Measurements from ENCODE around the gene PRKCH.

DNA sequence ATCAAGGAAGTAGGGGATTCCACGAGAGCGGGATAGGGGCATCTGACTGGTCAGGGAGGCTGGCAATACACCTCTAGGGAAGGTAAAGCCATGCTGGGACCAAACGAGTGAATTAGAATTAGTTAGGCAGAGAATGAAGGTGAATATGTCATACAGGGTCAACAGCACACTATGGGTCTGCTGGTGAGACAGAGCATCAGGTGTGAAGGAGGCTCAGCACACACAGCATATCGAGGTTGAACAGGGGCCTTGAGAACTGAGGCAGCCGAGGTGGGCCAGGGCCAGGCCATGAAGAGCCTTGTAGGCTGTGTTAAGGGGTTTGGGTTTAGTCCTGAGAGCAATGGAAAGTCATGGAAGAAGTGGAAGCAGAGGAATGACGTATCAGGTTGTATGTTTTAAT is 137.8 kb downstream of the PRKCH start:
- TF ChIP-seq, protein P1, sequence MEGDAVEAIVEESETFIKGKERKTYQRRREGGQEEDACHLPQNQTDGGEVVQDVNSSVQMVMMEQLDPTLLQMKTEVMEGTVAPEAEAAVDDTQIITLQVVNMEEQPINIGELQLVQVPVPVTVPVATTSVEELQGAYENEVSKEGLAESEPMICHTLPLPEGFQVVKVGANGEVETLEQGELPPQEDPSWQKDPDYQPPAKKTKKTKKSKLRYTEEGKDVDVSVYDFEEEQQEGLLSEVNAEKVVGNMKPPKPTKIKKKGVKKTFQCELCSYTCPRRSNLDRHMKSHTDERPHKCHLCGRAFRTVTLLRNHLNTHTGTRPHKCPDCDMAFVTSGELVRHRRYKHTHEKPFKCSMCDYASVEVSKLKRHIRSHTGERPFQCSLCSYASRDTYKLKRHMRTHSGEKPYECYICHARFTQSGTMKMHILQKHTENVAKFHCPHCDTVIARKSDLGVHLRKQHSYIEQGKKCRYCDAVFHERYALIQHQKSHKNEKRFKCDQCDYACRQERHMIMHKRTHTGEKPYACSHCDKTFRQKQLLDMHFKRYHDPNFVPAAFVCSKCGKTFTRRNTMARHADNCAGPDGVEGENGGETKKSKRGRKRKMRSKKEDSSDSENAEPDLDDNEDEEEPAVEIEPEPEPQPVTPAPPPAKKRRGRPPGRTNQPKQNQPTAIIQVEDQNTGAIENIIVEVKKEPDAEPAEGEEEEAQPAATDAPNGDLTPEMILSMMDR (IDR thresholded peaks at IDR 0.05): no peak
- no peak for TF ChIP-seq POLR2A (IDR thresholded peaks at IDR 0.05)
